GM18517 (cell line): ENCODE data around the gene C1QC.

ENCODE experiments used
- ATAC-seq: cut with Tn5 transposase; IDR thresholded peaks from one replicate; pipeline ENCODE4 v1.9.1; 2021; ENCODE audit warnings: mild to moderate bottlenecking, moderate library complexity; ENCODE audit not compliant: unreplicated experiment

The C1QC gene

GRCh38 chr1:22619252-22619651 lies 24.2 kb upstream of the C1QC start:
- ATAC-seq, result no peak

- no peak for ATAC-seq
These were observed 23.6 kb upstream of the C1QC start for GRCh38 chr1:22619798-22620197.

- ATAC-seq, result no peak
These were observed 21.7 kb upstream of the C1QC start for GRCh38 chr1:22621761-22622160.

- no peak for ATAC-seq
These were observed 18.0 kb upstream of the C1QC start for GRCh38 chr1:22625262-22625925.

- ATAC-seq, result no peak
These were observed 16.9 kb upstream of the C1QC start for GRCh38 chr1:22626237-22627157.

- no peak for ATAC-seq
These were observed 16.1 kb upstream of the C1QC start for GRCh38 chr1:22627331-22627730.

DNA sequence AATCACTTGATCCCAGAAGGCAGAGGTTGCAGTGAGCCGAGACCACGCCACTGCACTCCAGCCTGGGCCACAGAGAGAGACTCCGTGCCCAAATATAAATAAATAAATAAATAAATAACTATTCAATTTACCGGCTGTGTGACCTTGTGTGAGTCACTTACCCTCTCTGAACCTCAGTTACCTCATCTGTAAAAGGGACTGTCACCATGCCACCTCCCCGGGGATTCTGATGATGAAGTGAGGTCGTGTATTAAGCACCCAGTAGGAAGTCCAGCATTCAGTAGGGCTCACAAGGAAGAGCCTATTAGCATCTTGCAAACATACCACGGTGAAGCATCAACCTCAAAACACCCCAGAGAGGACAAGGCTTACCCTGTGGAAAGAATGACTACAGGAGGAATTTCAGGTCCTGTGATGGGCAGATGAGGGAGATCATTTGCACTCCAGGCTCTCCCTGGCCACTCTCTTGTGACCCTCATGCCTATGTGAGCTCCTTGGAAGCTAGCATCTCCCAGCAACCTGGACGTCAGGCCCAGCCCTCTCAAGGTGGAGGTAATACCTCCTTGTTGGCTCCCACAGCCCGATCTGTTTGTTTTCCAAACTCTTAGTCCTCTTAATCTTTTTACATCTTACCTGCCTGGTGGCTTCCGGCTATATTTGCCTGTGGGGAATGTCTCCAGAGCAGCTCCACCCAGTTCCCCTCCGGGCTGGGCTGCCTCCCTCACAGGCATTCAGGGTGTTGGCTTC lies 14.6 kb upstream of the C1QC start:
- ATAC-seq, result no peak

DNA sequence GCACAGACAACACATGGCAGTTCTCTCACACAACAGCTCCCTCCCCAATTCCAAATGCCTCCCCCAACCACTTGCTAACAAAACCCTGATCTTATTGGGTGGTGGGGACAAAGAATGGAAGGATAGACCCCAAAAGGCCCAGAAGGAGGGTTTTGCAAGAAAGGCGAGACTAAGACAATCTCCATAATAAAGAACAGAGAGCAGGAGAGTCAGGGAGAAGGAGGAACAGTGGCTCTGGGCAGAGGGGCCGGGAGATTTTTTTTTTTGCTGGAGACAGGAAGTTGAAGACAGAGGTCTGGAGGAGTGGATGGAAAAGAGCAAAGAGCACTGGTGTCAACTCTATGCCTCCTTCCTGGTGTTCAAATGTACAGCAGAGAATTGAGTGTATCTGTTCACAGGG lies 13.5 kb upstream of the C1QC start:
- no peak for ATAC-seq

DNA sequence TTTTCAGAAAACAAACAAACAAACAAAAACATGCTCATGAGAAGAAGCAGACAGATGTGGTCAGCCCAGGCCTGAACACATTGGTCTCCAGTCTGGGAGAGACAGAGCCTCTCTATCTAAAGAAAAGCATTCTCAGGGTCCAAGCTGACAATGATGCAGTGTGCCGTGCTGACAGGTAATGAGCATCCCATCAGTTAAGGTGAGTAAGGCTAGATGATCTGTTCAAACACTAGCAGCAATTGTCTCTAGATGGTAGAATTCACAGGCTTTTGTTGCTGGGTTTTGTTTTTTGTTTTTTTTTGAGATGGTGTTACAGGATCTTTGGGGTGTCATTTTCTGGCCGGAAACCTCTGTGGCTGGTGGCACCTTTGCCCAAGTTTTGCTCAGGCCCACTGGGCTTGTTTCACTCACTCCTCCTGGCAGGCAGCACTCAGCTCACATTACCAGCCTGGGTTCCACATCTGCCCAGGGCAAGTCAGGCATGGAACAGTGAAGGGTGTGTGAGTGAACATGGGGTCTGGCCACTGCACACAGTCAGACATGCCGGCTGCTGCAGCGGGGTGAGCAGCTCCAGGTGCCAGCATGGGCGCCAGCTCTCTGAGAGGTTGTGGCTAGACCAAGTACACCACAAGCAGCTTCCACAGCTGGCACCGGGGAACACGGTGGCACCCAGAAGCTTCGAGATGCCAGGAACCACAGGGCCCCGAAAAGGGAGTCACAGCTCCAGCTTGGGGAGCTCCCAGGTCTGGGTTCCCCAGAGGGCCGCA lies 9.6 kb upstream of the C1QC start:
- ATAC-seq, result no peak

DNA sequence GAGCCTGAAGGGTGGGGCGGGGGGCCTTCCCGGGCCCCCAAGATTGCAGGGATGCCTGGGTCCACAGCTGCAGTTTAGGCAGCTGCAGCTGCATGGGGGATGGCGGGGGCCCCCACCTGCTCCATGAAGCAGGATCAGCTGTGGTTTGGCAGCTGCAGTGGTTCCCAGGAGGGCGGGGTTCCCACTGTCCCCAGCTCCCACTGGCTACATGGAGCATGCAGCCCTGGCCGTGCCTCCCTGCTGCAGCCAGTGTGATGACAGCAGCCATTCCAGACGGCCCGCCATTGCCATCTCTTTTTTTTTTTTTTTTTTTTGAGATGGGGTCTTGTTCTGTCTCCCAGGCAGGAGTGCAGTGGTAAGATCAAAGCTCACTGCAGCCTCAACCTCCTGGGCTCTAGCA lies 8.0 kb upstream of the C1QC start:
- no peak for ATAC-seq

GRCh38 chr1:22636353-22636752 lies 7.1 kb upstream of the C1QC start, which contains the start of gene C1QA:
Gene C1QA, plus strand, starts transcription at chr1:22636628. Its CDS starts 989 bp downstream, at chr1:22637617.
- no peak for ATAC-seq

DNA sequence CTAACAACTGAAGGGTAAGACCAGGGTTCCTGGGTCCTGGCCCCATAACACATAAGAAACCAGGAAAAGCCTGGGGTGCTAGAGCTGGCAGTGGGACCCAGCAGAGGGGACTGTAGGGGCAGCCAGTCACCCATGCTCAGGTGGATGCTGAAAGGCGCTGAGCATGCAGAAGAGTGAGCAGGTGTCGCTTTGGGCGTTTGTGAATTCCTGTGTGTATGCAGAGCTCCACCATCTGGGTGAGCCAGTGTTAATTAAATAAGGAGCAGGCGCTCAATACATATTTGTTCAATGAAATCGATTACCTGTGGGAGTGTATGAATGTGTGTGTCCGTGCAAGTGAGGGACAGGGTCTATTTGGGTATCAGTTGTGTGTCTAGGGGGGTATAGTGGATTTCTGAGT lies 6.5 kb upstream of the C1QC start:
- ATAC-seq, result no peak

GRCh38 chr1:22637907-22638445 lies 5.5 kb upstream of the C1QC start:
- ATAC-seq, result no peak

DNA sequence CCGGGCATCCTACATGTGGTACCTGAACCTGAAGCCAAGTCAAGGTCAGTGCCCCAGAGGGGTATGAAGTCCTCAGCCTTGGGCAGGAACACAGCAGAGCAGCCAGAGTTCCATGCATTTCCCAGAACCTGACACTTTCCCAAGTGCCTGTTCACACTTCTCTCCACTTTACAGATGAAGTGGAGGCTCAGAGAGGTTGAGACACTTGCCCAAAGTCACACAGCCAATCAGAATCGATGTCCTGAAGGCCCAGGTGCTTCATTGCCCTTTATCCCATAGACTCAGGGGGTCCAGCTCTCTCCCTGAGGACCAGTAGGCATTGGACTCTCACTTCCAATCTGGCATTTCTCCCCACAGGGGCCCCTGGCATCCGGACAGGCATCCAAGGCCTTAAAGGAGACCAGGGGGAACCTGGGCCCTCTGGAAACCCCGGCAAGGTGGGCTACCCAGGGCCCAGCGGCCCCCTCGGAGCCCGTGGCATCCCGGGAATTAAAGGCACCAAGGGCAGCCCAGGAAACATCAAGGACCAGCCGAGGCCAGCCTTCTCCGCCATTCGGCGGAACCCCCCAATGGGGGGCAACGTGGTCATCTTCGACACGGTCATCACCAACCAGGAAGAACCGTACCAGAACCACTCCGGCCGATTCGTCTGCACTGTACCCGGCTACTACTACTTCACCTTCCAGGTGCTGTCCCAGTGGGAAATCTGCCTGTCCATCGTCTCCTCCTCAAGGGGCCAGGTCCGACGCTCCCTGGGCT lies 4.8 kb upstream of the C1QC start:
- ATAC-seq, result no peak

DNA sequence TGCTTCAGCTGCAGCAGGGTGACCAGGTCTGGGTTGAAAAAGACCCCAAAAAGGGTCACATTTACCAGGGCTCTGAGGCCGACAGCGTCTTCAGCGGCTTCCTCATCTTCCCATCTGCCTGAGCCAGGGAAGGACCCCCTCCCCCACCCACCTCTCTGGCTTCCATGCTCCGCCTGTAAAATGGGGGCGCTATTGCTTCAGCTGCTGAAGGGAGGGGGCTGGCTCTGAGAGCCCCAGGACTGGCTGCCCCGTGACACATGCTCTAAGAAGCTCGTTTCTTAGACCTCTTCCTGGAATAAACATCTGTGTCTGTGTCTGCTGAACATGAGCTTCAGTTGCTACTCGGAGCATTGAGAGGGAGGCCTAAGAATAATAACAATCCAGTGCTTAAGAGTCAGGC lies 4.1 kb upstream of the C1QC start:
- no peak for ATAC-seq

DNA sequence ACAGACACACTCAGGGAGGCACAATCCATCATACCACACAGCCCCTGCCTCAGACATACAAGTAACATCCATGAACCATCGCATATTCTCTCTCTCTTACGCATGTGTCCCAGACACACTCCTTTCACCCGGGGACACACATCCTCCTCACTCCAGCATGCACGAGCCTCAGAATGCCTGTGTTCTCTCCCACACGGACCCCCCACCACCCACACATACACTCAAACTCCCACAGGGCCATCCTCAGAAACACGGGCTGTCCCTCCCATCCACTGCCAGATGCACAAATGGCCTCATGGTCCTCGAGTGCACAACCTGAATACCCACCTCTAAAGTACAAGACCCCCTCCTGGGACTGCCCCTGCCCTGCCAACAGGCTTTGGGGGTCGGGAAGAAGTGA lies 2.2 kb upstream of the C1QC start:
- no peak for ATAC-seq

GRCh38 chr1:22641906-22642636 lies 1.4 kb upstream of the C1QC start:
- no peak for ATAC-seq

- ATAC-seq, result no peak
These were observed 495 bp downstream of the C1QC start for GRCh38 chr1:22643928-22644327.

- ATAC-seq, result no peak
These were observed 2.5 kb downstream of the C1QC start for GRCh38 chr1:22645931-22646330.
